Caco-2 (cell line): ENCODE data around the gene WASF3. TPM values are rescaled to one million over a fixed set of nuclear protein-coding genes. Genes with fewer than 3 reads are reported as not detected.

Experiments used
- Bru-seq: library from RNA; stranded (reverse); fragments of 400-500 nt; gene quantifications from one replicate; lab custom pipeline; 2021; lab: Mats Ljungman, UMichigan
- BruChase-seq, 2 experiments: library from RNA; stranded (reverse); fragments of 400-500 nt; gene quantifications; one replicate each; lab custom pipeline; 2021; lab: Mats Ljungman, UMichigan
- BruUV-seq: library from RNA; stranded (reverse); fragments of 400-500 nt; replicated peaks from 2 replicates; lab custom pipeline; 2021; lab: Mats Ljungman, UMichigan
- CTCF ChIA-PET: fragments of 300-600 bp; sonication (Branson Sonifier 250); formaldehyde crosslinking; loops from one replicate; lab custom pipeline; 2022; ENCODE audit warnings: antibody characterized with exemption; lab: Charles Lee
- POLR2A ChIA-PET: fragments of 300-600 bp; sonication (Branson Sonifier 250); formaldehyde crosslinking; loops from one replicate; lab custom pipeline; 2022; ENCODE audit warnings: antibody characterized with exemption; lab: Charles Lee
- DNase-seq, 2 experiments: peaks; one replicate each; pipeline versions ENCODE4 v3.0.0 to v3.0.0-alpha.2; 2020 to 2022
- H3K27me3 ChIP-seq: replicated peaks from 2 replicates; pipeline ENCODE4 v1.6.0; 2011; ENCODE audit warnings: low read length; ENCODE audit not compliant: control insufficient read depth, insufficient read depth
- H3K36me3 ChIP-seq: 2 replicates; pipeline ENCODE4 v1.5.1; 2011; ENCODE audit warnings: low read length; ENCODE audit not compliant: control insufficient read depth, insufficient read depth
- H3K4me1 ChIP-seq: fragments of 250-450 bp; sonication (Bioruptor Pico); 2 replicates; pipeline ENCODE4 v1.5.1; 2020; ENCODE audit warnings: mild to moderate bottlenecking
- H3K4me3 ChIP-seq: 2 replicates; pipeline ENCODE4 v1.5.1; 2011; ENCODE audit warnings: low read depth, mild to moderate bottlenecking, control low read depth, low read length
- H3K9me3 ChIP-seq: fragments of 250-450 bp; sonication (Bioruptor Pico); 2 replicates; pipeline ENCODE4 v1.5.1; 2020; ENCODE audit warnings: mild to moderate bottlenecking, moderate library complexity
- H3K27ac Mint-ChIP-seq: one replicate; pipeline ENCODE4 v1.8.0; 2022; ENCODE audit warnings: mixed read lengths; ENCODE audit not compliant: unreplicated experiment
- H3K27me3 Mint-ChIP-seq: one replicate; pipeline ENCODE4 v1.8.0; 2022; ENCODE audit warnings: mixed read lengths; ENCODE audit not compliant: insufficient read depth, unreplicated experiment
- H3K36me3 Mint-ChIP-seq: one replicate; pipeline ENCODE4 v1.8.0; 2022; ENCODE audit warnings: mild to moderate bottlenecking, mixed read lengths; ENCODE audit not compliant: insufficient read depth, unreplicated experiment
- H3K4me1 Mint-ChIP-seq: one replicate; pipeline ENCODE4 v1.8.0; 2022; ENCODE audit warnings: low read depth, mixed read lengths; ENCODE audit not compliant: unreplicated experiment
- H3K4me3 Mint-ChIP-seq: one replicate; pipeline ENCODE4 v1.8.0; 2022; ENCODE audit warnings: mild to moderate bottlenecking, moderate library complexity, mixed read lengths; ENCODE audit not compliant: unreplicated experiment
- H3K9me3 Mint-ChIP-seq: one replicate; pipeline ENCODE4 v1.8.0; 2022; ENCODE audit warnings: mixed read lengths; ENCODE audit not compliant: unreplicated experiment
- intact Hi-C: fragments of 100-400 bp; cut with micrococcal nuclease; formaldehyde crosslinking; loops from one replicate; pipeline ENCODE4 v1.10.0; 2022; ENCODE audit not compliant: unreplicated experiment
- long read RNA-seq: library from polyadenylated mRNA; stranded (forward); transcript quantifications from one replicate; pipeline ENCODE4 v2.0.0, GENCODE V29; 2022
- total RNA-seq: library from RNA; stranded (reverse); gene quantifications from 2 replicates; pipeline ENCODE4 v1.2.3, GENCODE V29; 2022
- TF ChIP-seq, protein P1 (sequence below), 2 experiments: fragments of 200-600 bp in 1 of 2; IDR thresholded peaks; 1 replicate in 1 of 2; 2 replicates in 1 of 2; pipeline versions ENCODE4 v1.5.1 to v1.8.0; 2011 to 2022; ENCODE audit warnings: antibody characterized with exemption in 1 of 2, control low read depth in 1 of 2, inconsistent platforms in 1 of 2, low read depth in 1 of 2, low read length in 1 of 2, mild to moderate bottlenecking in 1 of 2, moderate library complexity in 1 of 2; ENCODE audit not compliant: insufficient read depth in 1 of 2, severe bottlenecking in 1 of 2, unreplicated experiment in 1 of 2

WASF3 gene
- not detected in 2 replicates for total RNA-seq
- not detected for Bru-seq, nascent RNA
- percentile 1 among the genes with signal in this experiment for BruChase-seq, experiment 1, labeled RNA remaining after a 2-hour chase
- percentile 4 among the genes with signal in this experiment for BruChase-seq, experiment 2, labeled RNA remaining after a 6-hour chase
- long read RNA-seq, result 0 reads

DNA sequence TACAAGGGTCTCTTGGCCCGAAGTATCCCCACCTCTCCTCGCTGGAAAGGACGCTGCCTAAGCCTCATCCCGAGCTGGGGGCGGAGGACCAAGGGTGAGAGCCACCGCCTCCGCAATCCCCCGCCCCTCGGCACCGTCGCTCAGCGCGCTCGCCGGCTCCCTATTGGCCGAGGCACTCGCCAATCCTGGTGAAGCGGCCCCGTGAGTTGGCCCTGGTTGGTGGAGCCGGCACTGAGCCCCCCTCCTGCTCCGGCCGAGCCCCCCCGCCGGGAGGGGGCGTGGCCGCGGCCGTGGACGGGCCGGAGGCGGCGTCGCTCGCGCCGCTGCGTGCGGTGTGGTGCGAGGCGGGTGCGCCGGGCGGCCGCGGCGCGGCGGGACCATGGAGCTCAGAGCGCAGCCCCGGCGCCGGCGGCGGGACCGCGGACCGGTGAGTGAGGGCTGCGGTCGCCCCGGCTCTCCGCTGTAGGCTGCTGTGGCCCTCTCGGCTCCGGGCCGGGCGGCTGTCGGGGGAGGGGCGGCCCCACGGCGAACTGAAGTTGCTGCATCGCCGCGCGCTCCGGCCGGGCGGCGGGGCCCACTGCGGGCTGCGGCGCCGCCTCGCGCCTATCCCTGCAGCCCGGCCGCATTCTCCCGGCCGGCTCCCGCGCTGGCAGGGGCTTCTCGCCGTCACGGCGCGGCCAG lies at the start of gene WASF3:
WASF3 (plus strand) TSS at position 291 of the 681 bp plus-strand sequence. CDS start 84,588 bp downstream, outside the sequence.
- H3K4me3 ChIP-seq, result no peak within 1 kb of the TSS
- no peak within 1 kb of the TSS for H3K27ac Mint-ChIP-seq
- ChIA-PET CTCF (no interaction called here), POLR2A (no interaction called here)
- no peak for DNase-seq
- no peak within 1 kb of the TSS for H3K4me3 Mint-ChIP-seq
- peaks cover 17% of the 10 kb centered on the region for H3K4me1 ChIP-seq
- intact Hi-C loops, result no loop called here
- peaks cover 8% of the 10 kb centered on the region for H3K4me1 Mint-ChIP-seq
- no peaks in the 10 kb centered on the region for H3K9me3 Mint-ChIP-seq
- no peaks in the 10 kb centered on the region for H3K27me3 ChIP-seq
- TF ChIP-seq, protein P1, sequence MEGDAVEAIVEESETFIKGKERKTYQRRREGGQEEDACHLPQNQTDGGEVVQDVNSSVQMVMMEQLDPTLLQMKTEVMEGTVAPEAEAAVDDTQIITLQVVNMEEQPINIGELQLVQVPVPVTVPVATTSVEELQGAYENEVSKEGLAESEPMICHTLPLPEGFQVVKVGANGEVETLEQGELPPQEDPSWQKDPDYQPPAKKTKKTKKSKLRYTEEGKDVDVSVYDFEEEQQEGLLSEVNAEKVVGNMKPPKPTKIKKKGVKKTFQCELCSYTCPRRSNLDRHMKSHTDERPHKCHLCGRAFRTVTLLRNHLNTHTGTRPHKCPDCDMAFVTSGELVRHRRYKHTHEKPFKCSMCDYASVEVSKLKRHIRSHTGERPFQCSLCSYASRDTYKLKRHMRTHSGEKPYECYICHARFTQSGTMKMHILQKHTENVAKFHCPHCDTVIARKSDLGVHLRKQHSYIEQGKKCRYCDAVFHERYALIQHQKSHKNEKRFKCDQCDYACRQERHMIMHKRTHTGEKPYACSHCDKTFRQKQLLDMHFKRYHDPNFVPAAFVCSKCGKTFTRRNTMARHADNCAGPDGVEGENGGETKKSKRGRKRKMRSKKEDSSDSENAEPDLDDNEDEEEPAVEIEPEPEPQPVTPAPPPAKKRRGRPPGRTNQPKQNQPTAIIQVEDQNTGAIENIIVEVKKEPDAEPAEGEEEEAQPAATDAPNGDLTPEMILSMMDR (IDR thresholded peaks at IDR 0.05; ENCODE audit: insufficient read depth in 1 of 2, low read depth in 1 of 2, low read length in 1 of 2, severe bottlenecking in 1 of 2, unreplicated experiment in 1 of 2), result no peak
- BruUV-seq, result no TSS peak
- no peaks in the 10 kb centered on the region for H3K36me3 Mint-ChIP-seq
- no peaks in the 10 kb centered on the region for H3K36me3 ChIP-seq
- no peaks in the 10 kb centered on the region for H3K9me3 ChIP-seq
- peaks cover 3% of the 10 kb centered on the region for H3K27me3 Mint-ChIP-seq

DNA sequence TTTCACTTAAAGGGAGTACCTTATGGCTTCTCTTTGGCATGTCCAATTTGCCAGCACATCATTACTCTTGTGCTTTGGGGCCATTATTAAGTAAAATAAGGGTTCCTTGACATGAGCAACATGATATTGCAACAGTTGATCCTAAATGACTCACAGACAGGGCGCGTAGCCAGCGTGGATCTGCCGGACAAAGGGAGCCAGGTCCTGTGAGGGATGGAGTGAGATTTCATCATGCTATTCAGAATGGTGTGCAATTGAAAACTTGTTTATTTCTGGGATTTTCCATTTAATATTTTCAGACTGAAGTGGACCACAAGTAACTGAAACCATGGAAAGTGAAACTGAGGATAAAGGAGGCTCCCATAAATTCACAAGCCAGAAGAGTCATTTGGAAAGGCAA lies 48.6 kb upstream of the WASF3 start:
- Mint-ChIP-seq H3K36me3 (no peaks in the 10 kb centered on the region), H3K27ac (no peak overlapping the region), H3K9me3 (peaks cover 35% of the 10 kb centered on the region), H3K4me1 (no peaks in the 10 kb centered on the region), H3K27me3 (peaks cover 13% of the 10 kb centered on the region), H3K4me3 (no peak overlapping the region)
- no peak for DNase-seq
- Histone ChIP-seq H3K4me3 (no peak overlapping the region), H3K9me3 (peaks cover 13% of the 10 kb centered on the region), H3K36me3 (no peaks in the 10 kb centered on the region), H3K4me1 (no peaks in the 10 kb centered on the region), H3K27me3 (no peaks in the 10 kb centered on the region)
- ChIA-PET CTCF (no interaction called here), POLR2A (no interaction called here)
- intact Hi-C loops, result no loop called here
- TF ChIP-seq, protein P1 (IDR thresholded peaks at IDR 0.05; ENCODE audit: insufficient read depth in 1 of 2, low read depth in 1 of 2, low read length in 1 of 2, severe bottlenecking in 1 of 2, unreplicated experiment in 1 of 2), result no peak
- BruUV-seq, result no TSS peak

DNA sequence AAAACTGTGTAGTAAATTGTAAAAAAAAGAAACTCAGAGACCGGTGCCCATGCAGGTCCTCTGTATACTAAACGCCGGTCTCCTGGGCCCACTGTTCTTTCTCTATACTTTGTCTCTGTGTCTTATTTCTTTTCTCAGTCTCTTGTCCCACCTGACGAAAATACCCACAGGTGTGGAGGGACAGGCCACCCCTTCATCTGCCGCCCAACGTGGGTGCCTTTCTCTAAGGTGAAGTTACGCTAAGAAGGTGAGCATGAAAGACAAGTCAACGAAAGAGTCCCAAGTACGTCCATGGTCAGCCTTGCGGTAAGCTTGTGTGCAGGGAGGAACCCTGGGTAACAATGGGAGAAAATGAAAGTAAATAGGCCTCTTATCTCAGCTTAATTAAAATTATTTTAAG lies 48.0 kb upstream of the WASF3 start:
- peaks cover 13% of the 10 kb centered on the region for H3K9me3 ChIP-seq
- Mint-ChIP-seq H3K4me1 (no peaks in the 10 kb centered on the region), H3K27me3 (peaks cover 14% of the 10 kb centered on the region), H3K4me3 (no peak overlapping the region), H3K27ac (no peak overlapping the region), H3K9me3 (peaks cover 35% of the 10 kb centered on the region), H3K36me3 (no peaks in the 10 kb centered on the region)
- POLR2A ChIA-PET, result no interaction called here
- intact Hi-C loops, result no loop called here
- DNase-seq, result no peak
- no peaks in the 10 kb centered on the region for H3K27me3 ChIP-seq
- TF ChIP-seq, protein P1 (IDR thresholded peaks at IDR 0.05; ENCODE audit: insufficient read depth in 1 of 2, low read depth in 1 of 2, low read length in 1 of 2, severe bottlenecking in 1 of 2, unreplicated experiment in 1 of 2), result no peak
- no peaks in the 10 kb centered on the region for H3K36me3 ChIP-seq
- H3K4me1 ChIP-seq, result no peaks in the 10 kb centered on the region
- H3K4me3 ChIP-seq, result no peak overlapping the region
- CTCF ChIA-PET, result no interaction called here
- BruUV-seq, result no TSS peak
